Transverse colon (tissue), 4 donors: ENCODE results near the gene AGBL4. TPM values are rescaled to one million over a fixed set of nuclear protein-coding genes. Genes with fewer than 3 reads are reported as not detected.

Source experiments
- DNase-seq: peaks from one replicate; pipeline ENCODE4 v3.0.0-alpha.2; 2019
- H3K27ac ChIP-seq, 4 donors: fragments of 200-600 bp; sonication (generic); 2 replicates each; pipeline ENCODE4 v1.5.1; 2016 to 2018; ENCODE audit warnings: inconsistent platforms in 4 of 4
- H3K27me3 ChIP-seq: fragments of 200-600 bp; sonication (generic); 2 replicates; pipeline ENCODE4 v1.5.1; 2017; ENCODE audit warnings: inconsistent platforms
- H3K36me3 ChIP-seq, 4 donors: fragments of 200-600 bp; sonication (generic); 2 replicates each; pipeline ENCODE4 v1.5.1; 2017 to 2019; ENCODE audit warnings: inconsistent platforms in 4 of 4
- H3K4me1 ChIP-seq, 4 donors: fragments of 200-600 bp; sonication (generic); 2 replicates each; pipeline ENCODE4 v1.5.1; 2017 to 2020; ENCODE audit warnings: inconsistent platforms in 4 of 4
- H3K4me3 ChIP-seq, 4 donors: fragments of 200-600 bp; sonication (generic); 1 replicate in 1 of 4; 2 replicates in 3 of 4; pipeline versions ENCODE4 v1.5.1 to v1.6.1; 2017 to 2019; ENCODE audit warnings: inconsistent platforms in 4 of 4
- H3K9me3 ChIP-seq, 2 donors: fragments of 200-600 bp; sonication (generic); 2 replicates each; pipeline ENCODE4 v1.5.1; 2017 to 2019; ENCODE audit warnings: inconsistent platforms in 2 of 2
- EP300 ChIP-seq: sonication (generic); formaldehyde crosslinking; IDR thresholded peaks from one replicate; pipeline ENCODE4 v1.6.1; 2017; ENCODE audit warnings: antibody characterized with exemption, low read depth
- POLR2A ChIP-seq: fragments of 450-650 bp; IDR thresholded peaks from one replicate; pipeline ENCODE4 v1.6.1; 2016; ENCODE audit warnings: antibody characterized with exemption, mild to moderate bottlenecking, moderate library complexity
- POLR2AphosphoS5 ChIP-seq, 3 donors: sonication (generic); formaldehyde crosslinking; IDR thresholded peaks; one replicate each; pipeline ENCODE4 v1.6.1; 2016; ENCODE audit warnings: antibody characterized with exemption in 3 of 3
- WGBS, 2 donors: methylation state at CpG; one replicate each; pipeline ENCODE4 v1.1.5; 2018; ENCODE audit warnings: low coverage in 1 of 2; 5-methylcytosine and 5-hydroxymethylcytosine counted together
- in situ Hi-C, 4 donors: fragments of 200-750 bp; cut with MboI; loops; one replicate each; pipeline versions ENCODE4 v1.15.0 to v1.15.1; 2017; ENCODE audit warnings: low sequenced_read_pairs in 3 of 4, low pct_ligation_motif_present in 1 of 4, low pct_unique_long_range_greater_than_20kb in 1 of 4
- intact Hi-C: fragments of 100-400 bp; cut with DNase I; formaldehyde crosslinking; loops from one replicate; pipeline ENCODE4 v1.15.1; 2023; ENCODE audit warnings: low total_unique reads
- total RNA-seq, 4 donors: library from RNA; depleted of rRNA; stranded (reverse); fragments of >200 nt; gene quantifications; one replicate each; pipeline ENCODE4 v1.1.0, GENCODE V29; 2016
- TF ChIP-seq, protein P1 (sequence below), 5 experiments: fragments of 200-600 bp in 3 of 5; fragments of 450-650 bp in 2 of 5; sonication (generic) in 3 of 5; IDR thresholded peaks; 1 replicate in 2 of 5; 2 replicates in 3 of 5; pipeline ENCODE4 v1.5.1; 2016 to 2017; ENCODE audit warnings: antibody characterized with exemption in 5 of 5, inconsistent platforms in 3 of 5, mild to moderate bottlenecking in 2 of 5, moderate library complexity in 1 of 5

The AGBL4 gene
- total RNA-seq, 4 donors from 2014 or later = 0.82 TPM; not detected in 3

DNA sequence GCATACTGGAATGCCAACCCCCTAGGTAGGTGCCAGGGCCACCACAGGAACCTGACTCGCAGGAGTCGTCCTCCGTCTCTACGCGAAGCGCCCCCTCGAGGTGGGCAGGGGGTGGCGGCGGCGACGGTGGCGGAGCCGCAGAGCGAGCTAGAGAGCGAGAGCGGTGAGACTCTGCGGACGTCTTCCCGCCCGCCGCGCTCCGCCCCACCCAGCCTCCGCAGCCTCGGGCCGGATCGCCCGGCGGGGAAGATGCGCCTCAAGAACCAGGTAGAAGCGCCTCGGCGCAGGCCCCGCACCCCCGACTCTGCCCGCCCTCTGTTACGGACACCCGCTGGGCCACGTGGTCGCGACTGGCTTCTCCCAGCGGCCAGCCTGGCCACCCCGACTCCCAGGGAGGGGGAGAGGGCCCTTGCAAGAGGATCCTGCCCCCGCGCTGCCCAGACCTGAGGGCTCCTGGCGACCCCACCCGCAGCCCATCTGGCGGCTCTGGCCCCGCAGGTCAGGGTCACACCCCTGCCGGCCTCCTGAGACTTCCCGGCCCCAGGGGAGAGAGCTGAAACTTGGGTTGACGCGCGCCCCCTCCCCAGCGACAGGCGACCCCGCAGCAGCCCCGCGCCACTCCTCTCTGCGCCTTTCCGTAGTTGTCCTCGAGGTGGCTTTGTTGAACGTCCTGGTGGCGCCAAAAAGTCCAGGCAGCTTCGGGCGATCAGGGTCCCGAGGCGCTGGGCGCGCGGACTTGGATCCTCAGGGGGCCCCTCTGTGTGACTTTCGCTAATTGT, 24.4 kb upstream of the AGBL4 start:
- Histone ChIP-seq H3K27ac (no peak overlapping the region), H3K9me3 (no peaks in the 10 kb centered on the region), H3K4me1 (peaks cover 0 to 6% (median 2%) of the 10 kb centered on the region in 4 donors), H3K36me3 (no peaks in the 10 kb centered on the region), H3K27me3 (peaks cover 57% of the 10 kb centered on the region), H3K4me3 (peak overlapping the region in 1 of 4 donors; percentile 23)
- no peak for DNase-seq
- TF ChIP-seq POLR2AphosphoS5 (IDR thresholded peaks at IDR 0.05) (no peak), EP300 (no peak), POLR2A (no peak)
- TF ChIP-seq, protein P1, sequence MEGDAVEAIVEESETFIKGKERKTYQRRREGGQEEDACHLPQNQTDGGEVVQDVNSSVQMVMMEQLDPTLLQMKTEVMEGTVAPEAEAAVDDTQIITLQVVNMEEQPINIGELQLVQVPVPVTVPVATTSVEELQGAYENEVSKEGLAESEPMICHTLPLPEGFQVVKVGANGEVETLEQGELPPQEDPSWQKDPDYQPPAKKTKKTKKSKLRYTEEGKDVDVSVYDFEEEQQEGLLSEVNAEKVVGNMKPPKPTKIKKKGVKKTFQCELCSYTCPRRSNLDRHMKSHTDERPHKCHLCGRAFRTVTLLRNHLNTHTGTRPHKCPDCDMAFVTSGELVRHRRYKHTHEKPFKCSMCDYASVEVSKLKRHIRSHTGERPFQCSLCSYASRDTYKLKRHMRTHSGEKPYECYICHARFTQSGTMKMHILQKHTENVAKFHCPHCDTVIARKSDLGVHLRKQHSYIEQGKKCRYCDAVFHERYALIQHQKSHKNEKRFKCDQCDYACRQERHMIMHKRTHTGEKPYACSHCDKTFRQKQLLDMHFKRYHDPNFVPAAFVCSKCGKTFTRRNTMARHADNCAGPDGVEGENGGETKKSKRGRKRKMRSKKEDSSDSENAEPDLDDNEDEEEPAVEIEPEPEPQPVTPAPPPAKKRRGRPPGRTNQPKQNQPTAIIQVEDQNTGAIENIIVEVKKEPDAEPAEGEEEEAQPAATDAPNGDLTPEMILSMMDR (IDR thresholded peaks at IDR 0.05) = no peak
- intact Hi-C loops = no loop called here
- in situ Hi-C loops = no loop called here
- 33% methylated on average over 39 of the region's 72 CpGs; no CpG with 5 or more reads in 1 of the 2 donors for WGBS, 2 donors

DNA sequence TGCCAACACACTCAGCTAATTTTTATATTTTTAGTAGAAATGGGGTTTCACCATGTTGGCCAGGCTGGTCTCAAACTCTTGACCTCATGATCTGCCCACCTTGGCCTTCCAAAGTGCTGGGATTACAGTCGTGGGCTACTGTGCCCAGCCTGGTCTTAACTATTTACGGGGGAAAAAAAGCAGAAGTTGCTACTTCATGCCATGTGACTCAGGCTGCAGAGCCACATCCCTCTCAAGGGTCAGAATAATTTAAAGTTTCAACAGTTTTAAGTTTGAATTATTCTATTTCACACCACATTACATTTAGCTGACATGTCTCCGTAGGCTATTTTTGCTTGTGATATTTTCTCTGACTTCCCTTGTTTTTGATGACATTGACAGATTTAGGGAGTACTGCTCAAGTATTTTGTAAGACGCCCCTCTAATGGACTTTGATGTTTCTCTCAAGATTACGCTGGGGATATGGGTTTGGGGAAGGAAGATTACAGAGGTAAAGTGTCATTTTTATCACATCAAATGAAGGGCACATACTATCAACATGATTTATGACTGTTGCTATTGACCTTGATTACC, 14.6 kb upstream of the AGBL4 start:
- peaks cover under 1% of the 10 kb centered on the region for H3K27me3 ChIP-seq
- no peak overlapping the region for H3K4me3 ChIP-seq
- no peaks in the 10 kb centered on the region for H3K9me3 ChIP-seq
- H3K4me1 ChIP-seq = no peaks in the 10 kb centered on the region
- no peak for DNase-seq
- 42% methylated on average over 5 of the region's 5 CpGs for WGBS, 2 donors
- in situ Hi-C loops = no loop called here
- intact Hi-C loops = no loop called here
- H3K27ac ChIP-seq = no peak overlapping the region
- no peaks in the 10 kb centered on the region for H3K36me3 ChIP-seq
- TF ChIP-seq POLR2AphosphoS5 (IDR thresholded peaks at IDR 0.05) (no peak), POLR2A (no peak), EP300 (no peak)
- TF ChIP-seq, protein P1 (IDR thresholded peaks at IDR 0.05) = no peak

DNA sequence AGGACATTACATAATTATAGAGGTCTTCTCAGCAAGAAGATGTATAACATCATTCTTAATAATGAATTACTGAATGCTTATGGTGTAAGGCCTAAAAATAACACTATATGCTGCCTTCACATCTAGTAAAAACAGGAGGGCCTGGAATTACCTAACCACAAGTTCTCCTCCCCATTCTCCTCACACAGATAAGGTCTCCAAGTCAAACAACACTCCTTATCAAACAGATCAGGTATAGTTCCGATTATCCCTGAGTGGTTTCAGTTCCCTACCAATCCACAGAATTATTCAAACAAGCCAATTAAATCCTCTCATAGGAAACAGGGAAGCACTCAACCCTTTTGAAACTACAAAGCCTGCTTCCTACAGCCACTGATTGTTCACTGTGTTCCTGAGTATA, 4.0 kb upstream of the AGBL4 start:
- in situ Hi-C loops (no loop called here), intact Hi-C loops (no loop called here)
- Histone ChIP-seq H3K4me3 (no peak overlapping the region), H3K27me3 (peaks cover 10% of the 10 kb centered on the region), H3K9me3 (no peaks in the 10 kb centered on the region), H3K27ac (no peak overlapping the region), H3K4me1 (peaks cover 0 to 5% (median 4%) of the 10 kb centered on the region in 4 donors), H3K36me3 (no peaks in the 10 kb centered on the region)
- no peak for TF ChIP-seq EP300
- no peak for DNase-seq
- 40 to 44% methylated on average over 1 of the region's 1 CpG for WGBS, 2 donors

DNA sequence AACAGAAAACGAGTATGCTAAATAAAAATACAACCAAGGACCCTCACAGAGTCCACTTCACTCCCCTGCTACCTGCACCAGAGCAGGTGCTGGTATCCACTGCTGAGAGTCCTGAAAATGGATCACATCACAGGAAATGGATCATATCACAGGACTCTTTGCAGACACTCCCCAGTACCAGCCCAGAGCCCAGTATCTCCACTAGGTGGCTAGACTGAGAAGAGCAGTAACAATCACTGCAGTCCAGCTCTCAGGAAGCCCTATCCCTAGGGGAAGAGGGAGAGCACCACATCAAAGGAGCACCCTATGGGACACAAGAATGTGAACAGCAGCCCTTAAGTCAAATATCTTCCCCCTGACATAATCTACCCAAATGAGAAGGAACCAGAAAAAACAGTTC, 28.0 kb downstream of the AGBL4 start:
- no peaks in the 10 kb centered on the region for H3K27me3 ChIP-seq
- TF ChIP-seq, protein P1 (IDR thresholded peaks at IDR 0.05) = peak in 1 of 5 experiments; percentile 19
- TF ChIP-seq EP300 (no peak), POLR2AphosphoS5 (IDR thresholded peaks at IDR 0.05) (no peak)
- in situ Hi-C loops = no loop called here
- WGBS, 2 donors = 0% methylated on average over 1 of the region's 1 CpG; no CpG with 5 or more reads in 1 of the 2 donors
- intact Hi-C loops = no loop called here
- no peaks in the 10 kb centered on the region for H3K4me1 ChIP-seq
- H3K4me3 ChIP-seq = no peak overlapping the region
- DNase-seq = no peak
- no peaks in the 10 kb centered on the region for H3K9me3 ChIP-seq
- H3K27ac ChIP-seq = no peak overlapping the region
- H3K36me3 ChIP-seq = no peaks in the 10 kb centered on the region
